Stimulated activated CD4-positive, alpha-beta T cell treated with anti-CD3 and anti-CD28 coated beads, Interleukin-1b, Interleukin-23, amount 100 ng/mL, for 1 hour (primary cell): ENCODE measurements around the gene PAWR.

Experiments
- DNase-seq, 2 donors: peaks; one replicate each; pipeline ENCODE4 v3.0.0-alpha.2; 2020; ENCODE audit warnings: low read depth in 2 of 2

PAWR gene

GRCh38 chr12:79690638-79691510, at the start of gene PAWR:
Gene PAWR, minus strand, starts transcription at chr12:79690964. Its CDS starts 720 bp downstream, at chr12:79690244.
- DNase-seq, result no peak

GRCh38 chr12:79737875-79738718, 47.3 kb upstream of the PAWR start:
- DNase-seq, result no peak

- DNase-seq, result no peak
These were observed 41.9 kb upstream of the PAWR start for GRCh38 chr12:79732638-79733037.

- no peak for DNase-seq
These were observed 35.2 kb upstream of the PAWR start for GRCh38 chr12:79725987-79726386.

GRCh38 chr12:79717006-79717405, 26.2 kb upstream of the PAWR start:
- no peak for DNase-seq

- no peak for DNase-seq
These were observed 24.5 kb upstream of the PAWR start for GRCh38 chr12:79715308-79715707.

GRCh38 chr12:79710707-79711483, 20.1 kb upstream of the PAWR start:
- DNase-seq, result no peak

- DNase-seq, result no peak
These were observed 17.1 kb upstream of the PAWR start for GRCh38 chr12:79707830-79708229.

GRCh38 chr12:79706676-79707075, 15.9 kb upstream of the PAWR start:
- no peak for DNase-seq

- DNase-seq, result no peak
These were observed 15.4 kb upstream of the PAWR start for GRCh38 chr12:79706156-79706555.

- DNase-seq, result no peak
These were observed 8.2 kb upstream of the PAWR start for GRCh38 chr12:79698966-79699365.

GRCh38 chr12:79696416-79696815, 5.7 kb upstream of the PAWR start:
- no peak for DNase-seq

GRCh38 chr12:79692860-79693577, 2.3 kb upstream of the PAWR start:
- no peak for DNase-seq

GRCh38 chr12:79691511-79692248, 916 bp upstream of the PAWR start:
- DNase-seq, result no peak

- DNase-seq, result no peak
These were observed 574 bp downstream of the PAWR start for GRCh38 chr12:79690142-79690637.

- no peak for DNase-seq
These were observed 1.2 kb downstream of the PAWR start for GRCh38 chr12:79689477-79690141.

- no peak for DNase-seq
These were observed 1.7 kb downstream of the PAWR start for GRCh38 chr12:79689061-79689476.

GRCh38 chr12:79688376-79689060, 2.2 kb downstream of the PAWR start:
- no peak for DNase-seq

GRCh38 chr12:79687711-79688260, 3.0 kb downstream of the PAWR start:
- DNase-seq, result no peak
